Tibial nerve (tissue), 3 donors: ENCODE measurements around the gene GNAL.

Source experiments
- CTCF ChIP-seq, 5 experiments: fragments of 200-600 bp in 3 of 5; fragments of 450-650 bp in 2 of 5; sonication (generic) in 3 of 5; IDR thresholded peaks; one replicate each; pipeline ENCODE4 v1.5.1; 2016 to 2019; ENCODE audit warnings: antibody characterized with exemption in 5 of 5, mild to moderate bottlenecking in 3 of 5, moderate library complexity in 2 of 5
- POLR2A ChIP-seq, 2 donors: fragments of 450-650 bp; IDR thresholded peaks; one replicate each; pipeline ENCODE4 v1.6.1; 2017; ENCODE audit warnings: antibody characterized with exemption in 2 of 2, mild to moderate bottlenecking in 2 of 2, moderate library complexity in 2 of 2

- TF ChIP-seq CTCF (IDR thresholded peaks at IDR 0.05) (no peak), POLR2A (IDR thresholded peaks at IDR 0.05) (no peak)
Observed at GRCh38 chr18:11874676-11875075, 185.6 kb downstream of the GNAL start.
